ENCODE results near the gene KCNK7.
A peak's percentile ranks its signal among the peaks of the same experiment; 100 is the strongest.

KCNK7 gene

GRCh38 chr11:65557280-65558001 lies 38.2 kb downstream of the KCNK7 start:
- DNase-seq (ENCODE audit: low read depth in 2 of 2): no peak

DNA sequence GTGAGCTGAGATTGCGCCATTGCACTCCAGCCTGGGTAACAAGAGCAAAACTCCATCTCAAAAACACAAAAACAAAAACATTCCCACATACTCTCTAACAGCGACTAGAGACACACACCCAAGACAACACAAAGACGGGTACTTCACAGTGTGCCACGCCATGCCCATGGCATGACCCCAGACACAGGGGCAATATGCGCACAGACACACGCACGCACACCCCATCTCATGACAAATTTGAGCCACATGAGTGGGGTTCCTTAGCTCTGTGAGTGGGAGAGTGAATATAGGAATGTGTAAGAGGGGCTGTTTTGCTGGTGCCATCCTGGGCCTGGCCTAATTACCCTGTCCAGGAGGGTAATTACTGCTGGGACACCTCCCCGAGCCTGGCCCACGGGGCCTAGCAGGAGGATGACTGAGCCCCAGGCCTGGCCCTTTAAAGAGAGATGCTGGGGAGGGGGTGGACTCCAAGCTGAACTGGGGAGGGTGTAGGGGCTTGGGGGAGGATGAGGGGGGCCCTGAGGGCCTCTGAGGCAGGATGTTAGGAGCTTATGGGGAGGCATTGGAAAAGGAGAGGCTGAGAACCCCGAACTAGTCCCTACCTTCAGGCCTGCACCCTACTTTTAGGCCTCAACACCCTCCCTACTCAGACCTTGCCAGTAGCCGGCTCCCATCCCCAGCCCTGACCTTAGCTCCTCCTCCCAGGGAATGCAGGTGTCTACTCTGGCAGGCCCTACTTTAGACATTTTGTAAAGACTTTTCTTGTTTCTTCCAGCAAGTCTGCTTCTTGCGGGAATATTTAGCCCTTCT lies 38.9 kb downstream of the KCNK7 start:
- DNase-seq (ENCODE audit: low read depth in 2 of 2): no peak

DNA sequence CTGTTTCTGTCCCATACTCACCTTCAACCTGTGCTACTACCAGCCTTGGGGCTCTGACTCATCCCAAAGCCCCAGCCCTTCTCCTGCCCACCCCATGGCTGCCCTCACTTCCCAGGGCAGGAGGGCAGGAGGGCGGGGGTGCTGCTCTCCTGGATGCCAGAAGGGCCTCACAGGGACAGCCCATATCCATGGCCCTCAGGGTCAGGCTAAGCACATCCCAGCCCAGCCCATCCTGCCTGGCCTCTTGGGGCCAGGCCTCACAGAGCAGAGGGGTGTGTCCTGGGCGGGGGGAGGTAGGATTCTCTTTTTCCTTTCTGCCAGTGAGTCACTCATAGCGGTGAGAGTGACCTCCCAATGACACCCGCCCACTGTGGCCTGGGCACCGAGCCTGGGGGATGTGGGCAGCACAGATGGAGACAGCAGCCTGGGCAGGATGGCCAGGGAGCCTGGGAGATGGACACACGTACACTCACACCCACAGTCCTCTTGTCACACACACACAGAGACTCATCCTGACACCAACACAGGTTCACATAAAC lies 39.8 kb downstream of the KCNK7 start:
- DNase-seq (ENCODE audit: low read depth in 2 of 2): no peak

- DNase-seq (ENCODE audit: low read depth in 2 of 2): no peak
These were observed 40.7 kb downstream of the KCNK7 start for GRCh38 chr11:65554842-65555430.

- DNase-seq (ENCODE audit: low read depth in 2 of 2): no peak
These were observed 41.4 kb downstream of the KCNK7 start for GRCh38 chr11:65554057-65554818.

GRCh38 chr11:65553301-65554001 lies 42.1 kb downstream of the KCNK7 start:
- DNase-seq (ENCODE audit: low read depth in 2 of 2): no peak

GRCh38 chr11:65552388-65552951 lies 43.1 kb downstream of the KCNK7 start:
- no peak for DNase-seq (ENCODE audit: low read depth in 2 of 2)

DNA sequence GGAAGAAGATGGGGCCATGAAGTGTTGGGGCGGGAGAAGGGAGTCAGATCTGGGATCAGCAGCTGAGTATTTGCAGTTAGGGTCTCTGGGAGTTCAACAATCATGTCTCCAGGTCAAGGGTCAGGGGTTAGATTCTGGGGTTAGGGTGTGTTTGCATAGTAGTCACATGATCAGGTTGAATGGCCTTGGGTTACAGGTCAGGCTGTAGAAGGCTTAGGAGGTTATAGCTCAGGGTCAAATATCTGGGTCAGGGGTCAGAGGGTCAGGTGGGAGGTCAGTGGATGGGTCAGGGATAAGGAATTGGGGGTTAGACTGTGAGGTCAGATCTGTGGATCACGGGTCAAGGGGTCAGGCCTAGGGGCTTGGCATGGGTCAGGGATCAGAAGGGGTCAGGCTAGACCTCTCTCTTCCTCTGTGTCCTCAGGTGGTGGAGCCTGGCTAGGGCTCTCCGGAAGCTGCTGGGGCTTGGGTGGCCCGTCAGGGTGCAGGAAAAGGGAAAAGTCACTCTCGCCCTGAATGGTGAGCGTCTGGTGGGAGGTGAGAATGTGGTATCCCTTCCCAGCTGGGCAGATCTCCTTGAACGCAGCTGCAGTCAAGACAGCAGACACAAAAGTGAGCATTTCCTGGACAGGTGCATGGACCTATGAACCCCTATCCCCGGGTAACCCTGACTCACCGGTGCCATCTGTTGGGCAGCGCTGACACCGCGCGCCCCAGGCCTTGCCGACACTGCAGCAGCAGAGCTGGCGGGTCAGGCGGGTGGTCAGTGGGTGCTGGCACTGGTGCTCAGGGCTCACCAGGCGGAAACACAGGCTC lies 43.8 kb downstream of the KCNK7 start:
- DNase-seq (ENCODE audit: low read depth in 2 of 2): peak in 1 of 2 donors; percentile 48

- no peak for DNase-seq (ENCODE audit: low read depth in 2 of 2)
These were observed 46.5 kb downstream of the KCNK7 start for GRCh38 chr11:65549096-65549495.

GRCh38 chr11:65548395-65548794 lies 47.2 kb downstream of the KCNK7 start:
- DNase-seq (ENCODE audit: low read depth in 2 of 2): no peak

GRCh38 chr11:65547446-65548125 lies 48.0 kb downstream of the KCNK7 start:
- peak in 1 of 2 donors; percentile 43 for DNase-seq (ENCODE audit: low read depth in 2 of 2)

GRCh38 chr11:65546217-65546958 lies 49.2 kb downstream of the KCNK7 start:
- peak; percentile 95 to 97 for DNase-seq (ENCODE audit: low read depth in 2 of 2)

GRCh38 chr11:65545853-65546216 lies 49.8 kb downstream of the KCNK7 start:
- DNase-seq (ENCODE audit: low read depth in 2 of 2): no peak

Measured in stimulated activated CD8-positive, alpha-beta memory T cell treated with anti-CD3 and anti-CD28 coated beads, Interleukin-7, amount 100 ng/mL, for 4 hours (primary cell).